SK-N-SH treated with all-trans-retinoic acid at 6 μM for 48 hours (cell line): Measurements from ENCODE around the gene OLFML2A.

Source experiments
- ISL1 ChIP-seq: fragments of 250-450 bp; sonication (Bioruptor Pico); IDR thresholded peaks from 2 replicates; pipeline ENCODE4 v2.1.2; 2022; ENCODE audit warnings: mild to moderate bottlenecking, moderate library complexity
- OSR1 ChIP-seq: fragments of 250-450 bp; sonication (Bioruptor Pico); IDR thresholded peaks from 2 replicates; pipeline ENCODE4 v1.8.0; 2022; ENCODE audit warnings: moderate library complexity, mild to moderate bottlenecking, inconsistent platforms
- SNAI2 ChIP-seq: fragments of 250-450 bp; sonication (Bioruptor Pico); IDR thresholded peaks from 2 replicates; pipeline ENCODE4 v1.5.0; 2020; ENCODE audit warnings: mild to moderate bottlenecking, moderate library complexity
- TCF4 ChIP-seq: fragments of 250-450 bp; sonication (Bioruptor Pico); IDR thresholded peaks from 2 replicates; pipeline ENCODE4 v1.8.0; 2021; ENCODE audit warnings: mild to moderate bottlenecking, moderate library complexity, borderline replicate concordance
- TOX ChIP-seq: fragments of 250-450 bp; sonication (Bioruptor Pico); IDR thresholded peaks from 2 replicates; pipeline ENCODE4 v1.8.0; 2021; ENCODE audit warnings: mild to moderate bottlenecking, moderate library complexity, borderline replicate concordance
- ZFP30 ChIP-seq: fragments of 450-650 bp; formaldehyde crosslinking; IDR thresholded peaks from 2 replicates; pipeline ENCODE4 v1.5.0; 2022; ENCODE audit warnings: mild to moderate bottlenecking, moderate library complexity
- ZNF565 ChIP-seq: fragments of 450-650 bp; formaldehyde crosslinking; conservative IDR thresholded peaks from 2 replicates; pipeline ENCODE4 v1.5.0; 2020; ENCODE audit warnings: low read depth, mild to moderate bottlenecking, moderate library complexity
- ZNF8 ChIP-seq: fragments of 450-650 bp; formaldehyde crosslinking; IDR thresholded peaks from 2 replicates; pipeline ENCODE4 v1.5.0; 2020; ENCODE audit warnings: mild to moderate bottlenecking, moderate library complexity
- TF ChIP-seq, protein P1 (sequence below): fragments of 250-450 bp; sonication (Bioruptor Pico); IDR thresholded peaks from 2 replicates; pipeline ENCODE4 v1.5.1; 2020; ENCODE audit warnings: low read depth, mild to moderate bottlenecking, moderate library complexity

GRCh38 chr9:124801356-124801755, 24.4 kb downstream of the OLFML2A start:
- TF ChIP-seq ZNF565 = no peak
- TF ChIP-seq TCF4 (CRISPR knock-in tag) = no peak
- no peak for TF ChIP-seq TOX
- TF ChIP-seq ZNF8 (CRISPR knock-in tag) = no peak
- TF ChIP-seq ZFP30 = no peak
- TF ChIP-seq OSR1 (CRISPR knock-in tag) = no peak
- TF ChIP-seq, protein P1, sequence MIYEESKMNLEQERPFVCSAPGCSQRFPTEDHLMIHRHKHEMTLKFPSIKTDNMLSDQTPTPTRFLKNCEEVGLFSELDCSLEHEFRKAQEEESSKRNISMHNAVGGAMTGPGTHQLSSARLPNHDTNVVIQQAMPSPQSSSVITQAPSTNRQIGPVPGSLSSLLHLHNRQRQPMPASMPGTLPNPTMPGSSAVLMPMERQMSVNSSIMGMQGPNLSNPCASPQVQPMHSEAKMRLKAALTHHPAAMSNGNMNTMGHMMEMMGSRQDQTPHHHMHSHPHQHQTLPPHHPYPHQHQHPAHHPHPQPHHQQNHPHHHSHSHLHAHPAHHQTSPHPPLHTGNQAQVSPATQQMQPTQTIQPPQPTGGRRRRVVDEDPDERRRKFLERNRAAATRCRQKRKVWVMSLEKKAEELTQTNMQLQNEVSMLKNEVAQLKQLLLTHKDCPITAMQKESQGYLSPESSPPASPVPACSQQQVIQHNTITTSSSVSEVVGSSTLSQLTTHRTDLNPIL (CRISPR knock-in tag) = no peak
- TF ChIP-seq ISL1 (CRISPR knock-in tag) = no peak
- TF ChIP-seq SNAI2 = no peak
